Activated CD8-positive, alpha-beta memory T cell treated with anti-CD3 and anti-CD28 coated beads for 4 hours (primary cell): Measurements from ENCODE around the gene KLHL6.
"Not testable (repeated sequence)": the region's sequence is repeated elsewhere in the genome, so short reads cannot be mapped to it uniquely, and the experiment has no call there.

Experiments used
- DNase-seq, 2 donors: peaks; one replicate each; pipeline ENCODE4 v3.0.0-alpha.2; 2020; ENCODE audit warnings: low read depth in 2 of 2

Gene KLHL6, protein sequence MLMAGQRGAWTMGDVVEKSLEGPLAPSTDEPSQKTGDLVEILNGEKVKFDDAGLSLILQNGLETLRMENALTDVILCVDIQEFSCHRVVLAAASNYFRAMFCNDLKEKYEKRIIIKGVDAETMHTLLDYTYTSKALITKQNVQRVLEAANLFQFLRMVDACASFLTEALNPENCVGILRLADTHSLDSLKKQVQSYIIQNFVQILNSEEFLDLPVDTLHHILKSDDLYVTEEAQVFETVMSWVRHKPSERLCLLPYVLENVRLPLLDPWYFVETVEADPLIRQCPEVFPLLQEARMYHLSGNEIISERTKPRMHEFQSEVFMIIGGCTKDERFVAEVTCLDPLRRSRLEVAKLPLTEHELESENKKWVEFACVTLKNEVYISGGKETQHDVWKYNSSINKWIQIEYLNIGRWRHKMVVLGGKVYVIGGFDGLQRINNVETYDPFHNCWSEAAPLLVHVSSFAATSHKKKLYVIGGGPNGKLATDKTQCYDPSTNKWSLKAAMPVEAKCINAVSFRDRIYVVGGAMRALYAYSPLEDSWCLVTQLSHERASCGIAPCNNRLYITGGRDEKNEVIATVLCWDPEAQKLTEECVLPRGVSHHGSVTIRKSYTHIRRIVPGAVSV

GRCh38 chr3:183555541-183556081, at the start of gene KLHL6:
Gene KLHL6, minus strand, starts transcription at chr3:183555706. Its CDS starts 53 bp downstream, at chr3:183555653.
- DNase-seq: peak; percentile 49 to 61

DNA sequence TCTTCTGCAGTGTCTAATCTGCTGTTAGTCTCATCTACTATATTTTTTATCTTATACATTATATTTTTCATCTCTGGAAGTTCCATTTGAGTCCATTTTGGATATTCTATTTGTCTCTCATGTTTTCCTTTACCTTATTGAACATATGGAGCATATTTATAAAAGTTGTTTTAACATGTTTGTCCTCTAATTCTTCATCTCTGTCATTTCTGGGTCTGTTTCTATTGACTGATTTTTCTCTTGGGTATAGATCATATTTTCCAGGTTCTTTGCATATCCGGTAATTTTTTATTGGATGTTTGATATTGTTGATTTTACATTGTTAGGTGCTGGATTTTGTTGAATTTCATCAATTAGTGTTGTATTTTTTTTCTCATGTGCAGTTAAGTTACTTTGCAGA, 42.5 kb upstream of the KLHL6 start:
- no peak for DNase-seq

GRCh38 chr3:183594636-183595035, 39.1 kb upstream of the KLHL6 start:
- DNase-seq: no peak

GRCh38 chr3:183592821-183593220, 37.3 kb upstream of the KLHL6 start:
- DNase-seq: no peak

- DNase-seq: no peak
Measured at GRCh38 chr3:183591881-183592521, 36.5 kb upstream of the KLHL6 start.

DNA sequence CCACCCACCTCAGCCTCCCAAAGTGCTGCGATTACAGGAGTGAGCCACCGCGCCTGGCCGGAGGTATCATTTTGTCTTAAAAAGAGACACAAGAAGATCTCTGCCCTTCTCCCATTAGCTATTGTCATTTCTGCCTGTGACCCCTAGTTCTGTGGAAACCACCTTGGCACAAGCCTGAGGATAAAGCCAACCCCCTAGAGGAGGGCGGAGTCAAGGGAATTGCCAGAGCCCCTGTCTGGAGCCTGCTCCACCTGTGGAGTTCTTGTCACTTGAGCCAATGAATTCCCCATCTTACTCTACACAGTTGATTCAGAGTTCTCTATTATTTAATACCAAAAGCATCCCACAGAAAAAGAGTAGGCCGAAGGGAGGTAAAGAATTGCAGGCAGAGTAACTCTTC, 34.9 kb upstream of the KLHL6 start:
- no peak for DNase-seq

DNA sequence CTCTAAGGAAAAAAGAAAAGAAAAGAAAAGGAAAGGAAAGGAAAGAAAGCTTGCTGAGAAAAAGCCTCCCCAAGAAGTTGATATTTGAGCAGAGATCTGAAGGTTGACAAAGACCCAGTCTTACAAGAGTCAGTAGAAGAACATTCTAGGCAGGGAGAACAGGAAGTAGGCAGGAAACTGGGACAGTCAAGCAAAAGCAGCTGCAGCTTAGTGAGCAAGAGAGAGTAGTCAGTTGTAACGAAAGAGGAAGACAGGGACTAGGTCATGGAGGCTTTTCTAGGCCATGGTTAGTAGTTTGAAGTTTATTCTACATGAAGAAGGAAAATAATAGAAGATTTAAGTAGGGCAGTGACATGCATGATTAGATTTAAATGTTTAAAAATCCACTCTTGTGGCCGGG, 31.8 kb upstream of the KLHL6 start:
- no peak for DNase-seq

DNA sequence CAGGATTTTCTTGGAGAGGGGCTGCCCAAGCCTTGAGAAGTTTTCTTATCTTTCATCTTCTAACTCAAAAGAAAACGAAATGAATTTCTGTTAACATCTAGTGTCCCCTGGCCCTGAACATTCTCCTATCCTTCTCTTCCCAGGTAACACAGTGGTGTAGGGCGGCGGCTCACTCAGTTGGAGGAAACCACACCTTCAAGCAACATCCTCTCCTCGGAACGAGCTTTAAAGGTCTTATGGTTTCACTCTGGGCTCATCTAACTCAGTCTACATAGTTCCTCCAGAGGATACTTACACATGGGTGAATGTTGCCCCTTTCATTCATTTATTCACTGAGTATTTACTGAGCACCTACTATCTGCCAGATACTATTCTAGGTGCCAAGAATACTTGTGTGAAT, 31.0 kb upstream of the KLHL6 start:
- no peak for DNase-seq

GRCh38 chr3:183584914-183585280, 29.4 kb upstream of the KLHL6 start:
- no peak for DNase-seq

- DNase-seq: no peak
Measured at GRCh38 chr3:183584246-183584913, 28.9 kb upstream of the KLHL6 start.

GRCh38 chr3:183583331-183584245, 28.1 kb upstream of the KLHL6 start:
- DNase-seq: no peak

- no peak for DNase-seq
Measured at GRCh38 chr3:183582161-183582560, 26.7 kb upstream of the KLHL6 start.

DNA sequence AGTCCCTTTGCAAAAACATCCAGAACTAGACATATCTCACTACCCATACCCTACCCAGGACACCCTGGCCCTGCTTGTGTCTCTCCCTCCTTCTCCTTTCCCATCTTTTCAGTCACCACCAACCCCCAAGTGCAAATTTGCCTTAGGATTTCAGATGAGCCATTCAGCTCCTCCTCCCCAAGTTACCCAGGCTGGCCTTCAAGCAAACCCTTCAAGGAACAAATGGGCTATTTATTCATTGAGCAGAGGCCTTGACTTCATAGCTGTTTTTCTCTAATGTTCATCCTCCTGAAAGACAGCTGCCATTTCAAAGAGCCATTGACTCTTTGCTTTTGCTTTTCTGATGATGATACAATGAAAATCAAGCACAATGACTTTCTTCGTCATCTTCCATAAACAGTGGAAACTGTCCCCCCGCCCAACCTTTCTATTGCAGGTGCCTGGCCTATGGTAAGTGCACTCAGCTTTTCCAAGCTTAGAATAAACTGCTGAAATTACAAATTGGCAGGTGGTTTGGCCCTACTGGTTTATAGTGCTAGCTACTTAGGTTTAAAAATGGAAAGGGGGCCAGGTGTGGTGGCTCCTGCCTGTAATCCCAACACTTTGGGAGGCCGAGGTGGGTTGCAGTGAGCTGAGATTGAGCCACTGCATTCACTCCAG, 26.1 kb upstream of the KLHL6 start:
- no peak for DNase-seq

GRCh38 chr3:183579967-183580900, 24.7 kb upstream of the KLHL6 start:
- no peak for DNase-seq

DNA sequence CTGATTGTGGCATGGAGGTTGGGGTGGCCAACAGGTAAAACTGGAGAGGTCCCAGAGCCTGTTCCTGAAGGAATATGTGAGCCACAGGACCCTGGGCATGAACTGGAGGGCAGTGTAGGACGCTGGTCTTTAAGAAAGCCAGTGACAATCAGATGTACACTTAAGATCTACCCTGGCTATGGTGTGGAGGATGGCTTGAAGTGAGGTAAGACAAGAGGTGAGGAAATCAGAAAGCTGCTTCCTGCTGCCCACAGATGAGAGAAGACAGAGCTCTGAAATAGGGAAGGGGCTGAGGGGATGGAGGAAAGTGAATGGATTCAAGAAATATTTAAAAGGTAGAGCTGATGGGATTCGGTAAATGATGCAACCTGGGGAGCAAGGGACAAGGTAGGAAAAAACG, 22.7 kb upstream of the KLHL6 start:
- DNase-seq: no peak

DNA sequence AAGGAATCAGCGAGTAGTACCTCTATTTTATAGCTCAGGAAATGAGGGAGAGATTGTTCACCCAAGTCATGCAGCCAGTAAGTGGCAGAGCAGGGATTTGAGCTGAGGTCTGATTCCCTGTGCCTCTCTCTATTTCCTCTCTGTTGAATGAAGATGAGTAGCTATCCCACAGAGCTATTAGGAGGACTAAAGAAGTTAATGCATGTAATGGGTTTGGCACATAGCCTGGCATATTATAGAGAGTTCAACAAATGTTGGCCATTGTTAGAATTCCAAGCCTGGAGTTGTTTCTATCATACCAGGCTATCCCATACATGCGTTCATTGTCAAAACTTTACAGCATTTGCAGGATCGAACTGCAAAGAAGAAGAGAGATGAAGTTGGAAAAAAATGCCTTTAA, 21.8 kb upstream of the KLHL6 start:
- no peak for DNase-seq

DNA sequence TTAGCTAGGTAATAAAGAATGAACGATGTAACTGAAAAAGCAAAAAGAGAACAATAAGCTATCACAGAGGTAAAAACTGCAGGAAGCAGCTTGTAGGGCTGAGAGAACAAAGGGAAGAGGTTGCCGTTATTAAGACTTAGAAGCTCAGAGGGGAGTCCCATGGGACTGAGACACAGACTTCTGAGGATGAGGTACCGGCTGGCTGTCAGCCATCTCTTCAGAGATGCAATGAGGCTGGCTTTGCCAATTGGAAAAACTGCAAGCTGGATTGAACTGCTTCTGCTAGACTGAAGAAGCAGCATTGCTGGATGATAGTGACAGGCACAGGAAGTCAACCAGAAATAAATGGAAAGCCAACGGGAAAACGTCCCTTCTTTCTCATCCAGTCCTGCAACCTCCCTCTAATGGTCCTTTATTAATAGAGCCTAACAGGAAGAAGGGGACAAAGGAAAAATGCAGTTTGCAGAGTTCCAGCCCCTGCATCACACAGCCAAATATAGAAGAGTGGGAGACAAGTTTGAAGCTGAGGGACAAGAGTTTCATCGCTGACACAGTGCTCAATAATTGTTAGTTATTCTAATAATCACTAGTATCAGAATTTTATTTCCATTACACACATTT, 21.1 kb upstream of the KLHL6 start:
- no peak for DNase-seq

- no peak for DNase-seq
Measured at GRCh38 chr3:183572935-183573334, 17.4 kb upstream of the KLHL6 start.

DNA sequence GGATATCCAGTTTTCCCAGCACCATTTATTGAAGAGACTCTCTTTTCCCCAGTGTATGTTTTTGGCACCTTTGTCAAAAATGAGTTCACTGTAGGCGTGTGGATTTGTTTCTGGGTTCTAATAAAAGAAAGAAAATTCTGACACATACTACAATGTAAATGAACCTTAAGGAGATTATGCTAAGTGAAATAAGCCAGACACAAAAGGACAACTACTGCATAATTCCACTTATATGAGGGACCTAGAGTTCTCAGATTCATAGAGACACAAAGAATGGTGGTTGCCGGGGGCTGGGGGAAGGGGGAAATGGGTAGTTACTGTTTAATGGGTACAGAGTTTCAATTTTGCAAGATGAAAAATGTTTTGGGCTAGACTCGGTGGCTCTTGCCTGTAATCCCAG, 14.7 kb upstream of the KLHL6 start:
- not testable (repeated sequence) for DNase-seq
